ENCODE data around the gene C2orf68. TPM values are rescaled to one million over a fixed set of nuclear protein-coding genes. Genes with fewer than 3 reads are reported as not detected.
"Not testable (repeated sequence)": the region's sequence is repeated elsewhere in the genome, so short reads cannot be mapped to it uniquely, and the experiment has no call there.

C2orf68 gene
- total RNA-seq, 2 donors from 2014 or later: 38.9 to 48.9 TPM

GRCh38 chr2:85592299-85592698 is 19.6 kb downstream of the C2orf68 start:
- not testable (repeated sequence) for DNase-seq; H3K27me3 Mint-ChIP-seq (ENCODE audit: low read depth); H3K27ac Mint-ChIP-seq; H3K9me3 Mint-ChIP-seq; H3K4me3 Mint-ChIP-seq; ATAC-seq (replicated peaks in 1 of 2); H3K36me3 Mint-ChIP-seq (ENCODE audit: insufficient read depth in 2 of 2)
- H3K4me1 Mint-ChIP-seq (ENCODE audit: low read depth): peaks cover 35% of the 10 kb centered on the region

- ATAC-seq (replicated peaks in 1 of 2) (no peak), DNase-seq (no peak)
- Mint-ChIP-seq H3K9me3 (no peaks in the 10 kb centered on the region), H3K27ac (no peak overlapping the region), H3K36me3 (ENCODE audit: insufficient read depth in 2 of 2) (peaks cover 2 to 6% of the 10 kb centered on the region in 2 donors), H3K27me3 (ENCODE audit: low read depth) (no peaks in the 10 kb centered on the region), H3K4me1 (ENCODE audit: low read depth) (peaks cover 31% of the 10 kb centered on the region), H3K4me3 (no peak overlapping the region)
Measured at GRCh38 chr2:85591563-85591962, 20.3 kb downstream of the C2orf68 start.

GRCh38 chr2:85590950-85591349 is 20.9 kb downstream of the C2orf68 start:
- H3K36me3 Mint-ChIP-seq (ENCODE audit: insufficient read depth in 2 of 2): peaks cover 2 to 6% of the 10 kb centered on the region in 2 donors
- no peak overlapping the region for H3K27ac Mint-ChIP-seq
- no peaks in the 10 kb centered on the region for H3K9me3 Mint-ChIP-seq
- no peak overlapping the region for H3K4me3 Mint-ChIP-seq
- ATAC-seq (replicated peaks in 1 of 2) (no peak), DNase-seq (no peak)
- H3K4me1 Mint-ChIP-seq (ENCODE audit: low read depth): peaks cover 30% of the 10 kb centered on the region
- no peaks in the 10 kb centered on the region for H3K27me3 Mint-ChIP-seq (ENCODE audit: low read depth)

GRCh38 chr2:85589982-85590791 is 21.7 kb downstream of the C2orf68 start:
- no peaks in the 10 kb centered on the region for H3K27me3 Mint-ChIP-seq (ENCODE audit: low read depth)
- H3K4me3 Mint-ChIP-seq: no peak overlapping the region
- ATAC-seq (replicated peaks in 1 of 2): no peak
- H3K36me3 Mint-ChIP-seq (ENCODE audit: insufficient read depth in 2 of 2): peaks cover 0 to 3% of the 10 kb centered on the region in 2 donors
- no peaks in the 10 kb centered on the region for H3K9me3 Mint-ChIP-seq
- H3K27ac Mint-ChIP-seq: peak overlapping the region; percentile 18
- peaks cover 33% of the 10 kb centered on the region for H3K4me1 Mint-ChIP-seq (ENCODE audit: low read depth)
- no peak for DNase-seq

GRCh38 chr2:85589181-85589580 is 22.7 kb downstream of the C2orf68 start:
- ATAC-seq (replicated peaks in 1 of 2) (no peak), DNase-seq (no peak)
- Mint-ChIP-seq H3K9me3 (no peaks in the 10 kb centered on the region), H3K27me3 (ENCODE audit: low read depth) (no peaks in the 10 kb centered on the region), H3K36me3 (ENCODE audit: insufficient read depth in 2 of 2) (peaks cover 0 to 3% of the 10 kb centered on the region in 2 donors), H3K4me1 (ENCODE audit: low read depth) (peaks cover 32% of the 10 kb centered on the region), H3K4me3 (no peak overlapping the region), H3K27ac (peak overlapping the region; percentile 12)

GRCh38 chr2:85588645-85589044 is 23.2 kb downstream of the C2orf68 start:
- DNase-seq (no peak), ATAC-seq (replicated peaks in 1 of 2) (no peak)
- H3K27ac Mint-ChIP-seq: peak overlapping the region; percentile 12
- no peaks in the 10 kb centered on the region for H3K9me3 Mint-ChIP-seq
- H3K4me3 Mint-ChIP-seq: no peak overlapping the region
- H3K36me3 Mint-ChIP-seq (ENCODE audit: insufficient read depth in 2 of 2): peaks cover 0 to 3% of the 10 kb centered on the region in 2 donors
- no peaks in the 10 kb centered on the region for H3K27me3 Mint-ChIP-seq (ENCODE audit: low read depth)
- H3K4me1 Mint-ChIP-seq (ENCODE audit: low read depth): peaks cover 33% of the 10 kb centered on the region

GRCh38 chr2:85588236-85588635 is 23.6 kb downstream of the C2orf68 start:
- H3K27ac Mint-ChIP-seq: no peak overlapping the region

GRCh38 chr2:85585781-85586105 is 26.1 kb downstream of the C2orf68 start:
- DNase-seq (no peak), ATAC-seq (replicated peaks in 1 of 2) (no peak)
- Mint-ChIP-seq H3K27ac (peak overlapping the region; percentile 1), H3K4me1 (ENCODE audit: low read depth) (peaks cover 47% of the 10 kb centered on the region), H3K36me3 (ENCODE audit: insufficient read depth in 2 of 2) (peaks cover 2 to 8% of the 10 kb centered on the region in 2 donors), H3K27me3 (ENCODE audit: low read depth) (no peaks in the 10 kb centered on the region), H3K9me3 (no peaks in the 10 kb centered on the region), H3K4me3 (peak overlapping the region; percentile 89 to 92)

More at GRCh38 chr2:85588236-85588635, 23.6 kb downstream of the C2orf68 start:
- DNase-seq: no peak
- Mint-ChIP-seq H3K9me3 (no peaks in the 10 kb centered on the region), H3K36me3 (ENCODE audit: insufficient read depth in 2 of 2) (peaks cover 0 to under 1% of the 10 kb centered on the region in 2 donors), H3K4me3 (no peak overlapping the region), H3K4me1 (ENCODE audit: low read depth) (peaks cover 38% of the 10 kb centered on the region), H3K27me3 (ENCODE audit: low read depth) (no peaks in the 10 kb centered on the region)
- no peak for ATAC-seq (replicated peaks in 1 of 2)

- Mint-ChIP-seq H3K27me3 (ENCODE audit: low read depth) (no peaks in the 10 kb centered on the region), H3K36me3 (ENCODE audit: insufficient read depth in 2 of 2) (peaks cover 2 to 11% of the 10 kb centered on the region in 2 donors), H3K27ac (peak overlapping the region; percentile 59), H3K4me3 (peak overlapping the region; percentile 89 to 92), H3K9me3 (no peaks in the 10 kb centered on the region), H3K4me1 (ENCODE audit: low read depth) (peaks cover 48% of the 10 kb centered on the region)
- ATAC-seq (replicated peaks in 1 of 2): peak; percentile 66 to 73
- DNase-seq: no peak
Measured at GRCh38 chr2:85584857-85585780, 26.7 kb downstream of the C2orf68 start.

GRCh38 chr2:85584354-85584856 is 27.5 kb downstream of the C2orf68 start, which contains the start of gene VAMP5:
Gene VAMP5 (plus strand): TSS chr2:85584431. CDS start chr2:85584491, 60 bp downstream.
- H3K27me3 Mint-ChIP-seq (ENCODE audit: low read depth): no peaks in the 10 kb centered on the region
- H3K4me1 Mint-ChIP-seq (ENCODE audit: low read depth): peaks cover 52% of the 10 kb centered on the region
- ATAC-seq (replicated peaks in 1 of 2): peak; percentile 60 to 68
- H3K36me3 Mint-ChIP-seq (ENCODE audit: insufficient read depth in 2 of 2): peaks cover 2 to 11% of the 10 kb centered on the region in 2 donors
- DNase-seq: no peak
- H3K27ac Mint-ChIP-seq: peak within 1 kb of the TSS; percentile 59
- H3K9me3 Mint-ChIP-seq: no peaks in the 10 kb centered on the region
- peak within 1 kb of the TSS; percentile 89 to 92 for H3K4me3 Mint-ChIP-seq

GRCh38 chr2:85583667-85584353 is 28.1 kb downstream of the C2orf68 start:
- ATAC-seq (replicated peaks in 1 of 2) (peak; percentile 58 to 63), DNase-seq (peak; percentile 58 to 70)
- Mint-ChIP-seq H3K4me3 (peak overlapping the region; percentile 89 to 92), H3K4me1 (ENCODE audit: low read depth) (peaks cover 57% of the 10 kb centered on the region), H3K27ac (peak overlapping the region; percentile 59), H3K9me3 (no peaks in the 10 kb centered on the region), H3K27me3 (ENCODE audit: low read depth) (no peaks in the 10 kb centered on the region), H3K36me3 (ENCODE audit: insufficient read depth in 2 of 2) (peaks cover 4 to 12% of the 10 kb centered on the region in 2 donors)

- H3K27me3 Mint-ChIP-seq (ENCODE audit: low read depth): no peaks in the 10 kb centered on the region
- H3K9me3 Mint-ChIP-seq: no peaks in the 10 kb centered on the region
- no peak overlapping the region for H3K4me3 Mint-ChIP-seq
- peaks cover 5 to 12% of the 10 kb centered on the region in 2 donors for H3K36me3 Mint-ChIP-seq (ENCODE audit: insufficient read depth in 2 of 2)
- H3K4me1 Mint-ChIP-seq (ENCODE audit: low read depth): peaks cover 62% of the 10 kb centered on the region
- DNase-seq: no peak
- no peak for ATAC-seq (replicated peaks in 1 of 2)
- H3K27ac Mint-ChIP-seq: no peak overlapping the region
Measured at GRCh38 chr2:85582492-85582891, 29.4 kb downstream of the C2orf68 start.
